Eye (tissue), 1 donor: ENCODE data around the gene PUSL1.
A peak's percentile ranks its signal among the peaks of the same experiment; 100 is the strongest.

ENCODE experiments used
- DNase-seq: peaks from one replicate; pipeline ENCODE4 v3.0.0-alpha.2; 2015

Gene PUSL1

DNA sequence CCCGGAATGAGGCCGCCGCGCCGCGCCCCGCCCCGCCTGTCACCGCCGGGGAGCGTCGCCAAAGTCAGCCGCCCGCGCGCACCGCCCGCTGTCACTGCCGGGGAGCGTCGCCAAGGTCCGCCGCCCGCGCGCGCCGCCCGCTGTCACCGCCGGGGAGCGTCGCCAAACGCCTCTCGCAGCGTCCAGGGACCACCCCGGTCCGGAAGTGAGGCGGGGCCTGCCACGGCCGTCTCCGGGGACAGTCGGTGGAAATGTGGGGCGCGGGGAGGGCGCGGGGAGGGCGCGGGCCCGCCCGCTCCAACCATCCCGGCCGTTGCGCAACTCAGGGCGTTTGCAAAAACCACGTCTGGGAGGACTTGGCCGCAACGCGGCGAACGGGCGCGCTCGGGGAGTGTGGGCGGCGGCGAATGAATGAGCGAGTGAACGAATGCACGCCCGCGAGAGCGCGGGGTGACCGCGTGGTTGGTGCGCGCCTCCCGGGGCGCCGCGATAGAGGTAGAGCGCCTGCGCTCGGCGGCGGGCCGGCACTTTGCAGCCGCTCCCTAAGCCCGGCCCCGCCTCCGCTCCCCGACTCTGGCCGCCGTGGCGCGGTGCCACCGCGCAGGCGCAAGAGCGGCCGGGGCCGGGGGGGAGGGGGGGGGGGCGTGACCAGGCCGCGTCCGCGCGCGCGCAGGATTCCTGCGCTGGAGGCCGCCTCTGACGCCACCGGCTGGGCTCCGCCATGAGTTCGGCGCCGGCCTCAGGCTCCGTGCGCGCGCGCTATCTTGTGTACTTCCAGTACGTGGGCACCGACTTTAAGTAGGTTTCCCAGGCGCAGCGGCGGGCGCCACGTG is at the start of gene PUSL1, which contains the start of gene ACAP3:
Gene PUSL1 (plus strand): TSS at position 675 of the 833 bp plus-strand sequence. CDS start 47 bp downstream, at position 722.
Gene ACAP3 (minus strand): TSS at position 8 of the 833 bp plus-strand sequence. CDS start 115 bp downstream, outside the sequence.
- DNase-seq, result peak; percentile 95

- no peak for DNase-seq
Observed at GRCh38 chr1:1259119-1259488, 49.3 kb upstream of the PUSL1 start.

GRCh38 chr1:1259540-1259939 is 48.9 kb upstream of the PUSL1 start:
- DNase-seq, result no peak

DNA sequence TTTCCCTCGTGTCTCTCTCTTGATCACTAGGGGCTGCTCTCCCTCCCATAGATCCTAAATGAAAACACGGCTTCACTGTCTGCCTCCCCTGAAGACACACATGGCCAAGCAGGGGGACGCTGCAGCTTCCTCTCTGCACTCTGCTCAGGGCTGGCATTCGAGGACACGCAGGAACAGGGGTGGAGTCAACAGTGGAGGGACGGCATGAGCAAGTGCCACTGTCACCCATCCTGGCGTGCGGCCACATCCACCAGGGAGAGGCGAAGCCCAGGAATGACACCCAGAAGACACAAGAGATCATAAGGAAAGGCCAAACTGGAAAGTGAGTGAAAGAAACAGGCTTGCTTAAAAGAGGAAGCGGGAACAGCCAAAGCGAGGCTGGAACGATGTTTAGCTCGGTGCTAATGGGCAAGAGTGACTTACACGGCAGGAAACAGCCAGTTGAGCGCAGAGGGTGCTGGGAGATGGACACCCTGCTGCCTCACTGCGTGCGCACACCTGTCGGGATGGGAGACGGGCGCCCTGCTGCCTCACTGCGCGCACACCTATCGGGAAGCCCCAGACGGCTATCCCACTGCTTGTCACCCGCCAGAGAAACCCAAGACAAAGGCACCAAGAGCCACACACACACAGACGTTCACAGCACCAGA is 48.3 kb upstream of the PUSL1 start:
- DNase-seq, result no peak

DNA sequence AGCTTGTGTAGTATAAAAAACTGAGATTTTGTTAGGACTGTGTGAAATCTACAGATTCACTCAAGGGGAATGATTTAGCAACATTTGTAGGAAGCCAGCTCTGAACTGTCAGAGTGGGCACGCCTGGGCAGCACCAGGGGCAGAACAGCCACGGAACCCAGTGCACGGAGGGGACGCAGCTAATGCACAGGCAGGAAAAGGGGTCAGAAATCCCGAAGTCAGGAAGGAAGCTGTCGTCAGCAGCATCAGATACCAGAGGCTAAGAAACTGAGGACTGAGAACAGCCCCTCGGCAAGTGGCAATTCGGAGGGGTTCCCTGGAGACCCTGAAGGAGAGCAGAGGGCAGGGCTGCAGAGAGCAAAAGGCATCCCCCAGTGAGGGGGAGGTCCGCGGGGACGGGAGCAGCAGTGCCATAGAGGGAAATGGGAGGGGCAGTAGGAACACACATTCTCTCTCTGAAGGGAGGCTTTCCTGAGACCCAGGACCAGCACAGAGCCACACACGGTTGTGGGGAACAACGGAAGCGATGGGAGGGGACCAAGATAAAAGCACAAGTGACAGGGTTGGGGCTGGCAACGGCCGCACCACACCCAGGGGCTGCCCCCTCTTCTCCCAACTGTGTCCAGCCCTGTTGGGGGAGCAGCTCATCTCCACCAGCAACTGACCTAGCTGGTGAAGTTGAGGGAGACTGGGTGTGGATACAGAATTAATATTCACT is 47.4 kb upstream of the PUSL1 start:
- DNase-seq, result no peak

DNA sequence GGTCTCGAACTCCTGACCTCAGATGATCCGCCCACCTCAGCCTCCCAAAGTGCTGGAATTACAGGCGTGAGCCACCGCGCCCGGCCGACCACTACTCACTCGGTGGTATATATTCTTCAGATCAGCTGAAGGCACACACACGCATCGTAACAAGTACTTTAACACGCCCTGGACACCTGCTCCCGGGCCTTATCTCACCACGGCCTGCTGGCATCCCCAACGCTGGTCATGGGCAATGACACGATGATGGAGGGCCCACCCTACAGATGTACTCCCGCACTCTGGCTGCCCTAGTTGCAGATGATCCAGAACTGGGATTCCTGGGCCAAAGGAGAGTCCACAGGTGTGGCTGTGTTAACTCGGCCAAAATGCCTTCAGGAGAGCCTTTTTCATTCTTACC is 46.3 kb upstream of the PUSL1 start:
- DNase-seq, result no peak

DNA sequence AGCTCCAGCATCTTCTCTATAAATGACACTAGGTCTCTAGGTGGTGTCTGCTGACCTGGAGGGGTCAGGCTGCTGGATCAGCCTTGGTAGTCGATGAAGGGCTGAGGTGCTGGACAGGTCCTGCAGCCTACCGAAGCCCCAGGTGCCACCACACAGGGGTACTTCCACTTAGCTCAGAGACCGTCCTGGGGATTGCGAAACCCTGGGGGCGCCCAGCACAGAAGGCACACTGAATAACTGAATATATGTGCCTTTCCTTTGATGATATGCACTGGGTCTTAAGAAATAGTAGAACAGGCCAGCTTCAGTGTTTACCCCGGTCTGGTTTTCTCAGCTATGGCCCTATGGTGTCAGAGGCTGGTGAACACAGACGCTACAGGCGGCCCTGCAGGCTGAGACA is 45.6 kb upstream of the PUSL1 start:
- DNase-seq, result no peak

DNA sequence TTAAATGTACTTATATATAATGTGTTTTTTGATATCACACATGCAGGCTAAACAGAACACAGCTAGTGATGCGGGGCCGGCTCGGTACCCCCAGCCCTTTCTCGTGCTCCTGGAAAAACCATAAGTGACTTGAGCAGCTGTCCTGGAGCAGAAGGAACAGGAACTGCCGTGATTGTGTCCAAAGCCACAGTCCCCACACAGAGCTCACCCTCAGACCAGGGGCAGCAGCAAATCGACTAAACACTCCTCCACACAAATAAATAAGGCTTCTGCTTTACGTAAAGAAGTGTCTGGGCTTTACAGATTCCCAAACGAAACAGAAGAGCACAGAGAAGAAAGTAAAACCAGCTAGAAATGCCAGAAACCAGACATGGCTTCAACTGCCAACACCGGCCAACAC is 44.4 kb upstream of the PUSL1 start:
- DNase-seq, result no peak

GRCh38 chr1:1264868-1265272 is 43.5 kb upstream of the PUSL1 start:
- DNase-seq, result no peak

DNA sequence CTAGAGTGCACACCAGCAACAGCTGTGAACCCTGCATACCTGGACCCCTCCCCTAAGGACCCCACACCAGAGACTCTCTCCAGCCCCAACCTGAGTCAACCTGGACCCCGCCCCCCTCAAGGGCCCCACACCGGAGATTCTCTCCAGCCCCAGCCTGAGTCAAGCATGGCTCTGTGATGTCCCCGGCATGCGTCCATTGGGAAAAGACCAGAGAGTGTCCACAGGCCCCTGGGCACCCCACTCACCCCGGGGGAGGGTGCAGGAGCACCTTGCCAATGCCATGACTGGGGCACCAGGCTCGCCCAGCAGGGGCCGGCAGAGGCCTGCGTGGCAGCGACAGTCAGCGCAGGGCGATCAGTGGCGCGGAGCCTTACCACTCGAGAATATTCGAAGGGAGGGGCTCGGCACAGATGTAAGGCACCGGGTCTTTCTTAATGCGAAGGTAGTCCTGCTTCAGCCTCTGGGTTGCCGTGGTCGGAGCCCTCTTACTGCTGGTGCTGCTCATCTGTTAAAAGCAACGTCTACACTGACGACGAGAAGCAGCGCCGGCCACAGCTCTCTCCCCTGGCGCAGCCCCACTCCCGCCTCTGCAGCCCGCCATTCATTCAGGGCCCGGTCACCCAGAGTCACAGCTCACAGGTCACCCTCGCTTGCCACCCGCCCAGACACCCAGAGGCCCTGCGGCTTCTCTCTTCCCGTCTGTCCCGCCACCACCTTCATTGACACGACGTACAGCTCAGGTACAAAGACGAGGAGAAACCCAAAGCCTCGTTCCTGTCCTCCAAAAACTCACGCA is 40.7 kb upstream of the PUSL1 start:
- DNase-seq, result no peak

DNA sequence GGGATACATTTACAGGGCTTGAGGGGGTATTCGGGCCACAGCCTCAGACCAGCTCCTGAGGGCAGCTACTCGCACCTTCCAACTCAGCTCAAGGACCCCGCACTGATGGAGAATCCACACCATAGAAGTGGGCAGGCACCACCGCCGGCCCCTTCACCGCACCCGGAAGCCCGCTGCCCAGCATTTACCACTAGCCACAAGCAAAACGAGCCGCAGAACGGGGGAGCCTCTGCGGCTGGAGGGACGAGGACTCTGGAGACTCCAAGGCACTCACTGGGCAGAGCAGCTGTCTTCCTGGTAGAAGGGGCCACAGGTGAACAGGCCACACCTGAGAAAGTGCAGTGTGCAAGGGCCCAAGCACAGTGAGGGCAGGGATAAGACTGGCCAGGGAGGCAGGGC is 40.1 kb upstream of the PUSL1 start:
- DNase-seq, result no peak

DNA sequence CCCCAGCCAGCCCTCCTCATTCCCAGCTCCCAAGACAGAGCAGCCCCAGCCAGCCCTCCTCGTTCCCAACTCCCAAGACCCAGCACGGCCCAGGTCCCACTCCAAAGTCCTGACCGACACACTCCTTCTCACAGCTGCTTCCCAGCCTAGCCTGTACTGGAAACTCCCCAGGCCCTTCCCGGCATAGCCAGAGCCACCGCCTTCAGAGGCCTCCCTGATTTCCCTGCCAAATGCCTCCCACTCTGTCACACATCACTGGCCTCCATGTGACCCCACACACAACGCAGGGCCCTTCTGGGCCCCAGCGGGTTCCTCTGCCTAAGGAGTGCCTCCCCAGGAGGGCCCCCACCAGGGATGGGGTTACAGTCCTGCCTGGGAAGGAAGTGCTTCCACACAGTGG is 37.6 kb upstream of the PUSL1 start:
- no peak for DNase-seq

DNA sequence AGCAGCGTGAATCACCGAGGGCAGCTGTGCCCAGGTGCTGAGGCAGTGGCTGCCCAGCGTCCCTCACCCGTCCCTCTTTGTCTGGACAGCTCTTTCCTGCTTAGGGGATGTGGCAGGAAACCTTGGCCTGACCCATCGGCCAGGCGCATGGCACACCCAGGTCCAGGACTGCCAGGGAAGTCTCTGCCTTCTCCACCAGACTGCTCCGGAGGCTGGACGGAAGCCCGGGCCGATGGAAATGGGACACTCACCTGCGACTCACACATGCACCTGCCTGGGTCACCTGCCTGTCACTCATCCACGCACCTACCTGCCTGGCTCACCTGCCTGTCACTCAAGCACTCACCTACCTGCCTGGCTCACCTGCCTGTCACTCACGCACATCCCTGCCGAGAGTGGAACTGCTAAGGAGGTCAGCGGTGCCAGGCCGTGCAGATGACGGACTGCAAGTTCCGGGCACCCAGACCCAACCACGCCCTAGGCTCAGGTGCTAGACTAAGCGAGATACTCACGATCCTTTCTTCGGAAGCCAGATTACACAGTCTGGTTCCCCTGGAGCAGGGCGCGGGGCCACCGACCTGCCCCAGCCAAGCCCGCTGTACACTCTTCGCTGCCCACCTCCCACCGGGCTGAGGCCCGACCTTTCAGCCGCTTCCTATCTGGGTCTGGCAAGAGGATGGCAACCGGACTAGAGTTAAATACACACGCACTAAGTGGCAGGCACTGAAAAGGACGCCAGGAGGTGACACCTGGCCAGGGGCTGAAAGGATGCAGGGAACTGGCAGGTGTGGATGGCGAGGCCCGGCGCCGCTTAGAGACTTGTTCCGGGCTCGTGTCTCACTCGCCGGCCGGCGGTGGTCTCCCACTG is 35.8 kb upstream of the PUSL1 start:
- no peak for DNase-seq

DNA sequence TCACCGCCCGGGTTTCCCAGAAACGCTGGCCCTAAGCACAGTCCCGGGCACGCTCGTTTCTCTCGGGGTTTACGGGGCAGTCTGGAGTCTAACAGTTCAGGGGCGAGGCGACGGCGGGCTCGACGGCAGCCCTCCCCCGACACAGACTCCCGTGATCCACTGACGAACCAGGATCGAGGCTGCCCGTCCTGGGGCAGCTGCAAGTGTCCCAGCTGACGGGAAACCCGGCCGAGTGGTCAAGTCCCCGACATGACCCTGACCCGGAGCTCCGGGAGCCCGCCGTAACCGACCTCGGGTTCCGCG is 35.2 kb upstream of the PUSL1 start:
- DNase-seq, result peak; percentile 13

GRCh38 chr1:1273512-1274298 is 34.7 kb upstream of the PUSL1 start, which contains the start of gene UBE2J2:
Gene UBE2J2 (minus strand): TSS chr1:1273854. CDS start chr1:1267992, 5,862 bp downstream.
- peak; percentile 94 for DNase-seq

- DNase-seq, result no peak
Observed at GRCh38 chr1:1274299-1274930, 34.0 kb upstream of the PUSL1 start.

- DNase-seq, result no peak
Observed at GRCh38 chr1:1274931-1275431, 33.4 kb upstream of the PUSL1 start.

DNA sequence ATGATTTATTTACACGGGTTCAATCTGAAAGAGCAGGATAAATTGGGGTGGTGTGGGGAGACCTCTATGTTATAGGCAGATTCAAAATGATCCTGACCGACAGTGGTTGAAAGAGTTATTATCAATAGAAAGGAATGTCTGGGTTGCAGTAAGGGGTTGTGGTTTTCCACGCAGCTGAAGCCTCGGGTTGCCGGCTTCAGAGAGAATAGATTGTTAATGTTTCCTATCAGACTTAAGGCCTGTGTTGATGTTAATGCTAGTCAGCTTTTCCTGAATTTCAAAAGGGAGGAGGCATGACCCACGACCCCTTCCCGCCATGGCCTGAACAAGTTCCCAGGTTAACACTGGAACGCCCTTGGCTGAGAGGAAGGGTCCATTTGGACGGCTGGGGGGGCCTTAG is 32.6 kb upstream of the PUSL1 start:
- no peak for DNase-seq

GRCh38 chr1:1278620-1279019 is 29.8 kb upstream of the PUSL1 start:
- DNase-seq, result no peak

DNA sequence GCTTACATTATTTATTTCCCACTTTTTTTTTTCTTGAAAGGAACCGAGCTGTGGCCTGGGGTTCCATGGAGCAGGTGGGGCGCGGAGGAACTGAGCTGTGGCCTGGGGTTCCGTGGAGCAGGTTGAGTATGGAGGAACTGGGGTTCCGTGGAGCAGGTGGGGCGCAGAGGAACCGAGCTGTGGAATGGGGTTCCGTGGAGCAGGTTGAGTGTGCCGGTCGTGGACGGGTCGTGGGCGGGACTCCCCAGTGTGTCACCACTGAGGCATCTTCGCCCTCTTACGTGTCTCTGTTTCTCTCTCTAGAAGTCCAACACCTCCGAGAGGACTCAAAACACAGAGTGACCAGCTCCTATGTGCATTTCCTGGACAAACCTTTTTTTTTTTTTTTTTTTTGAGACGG is 29.4 kb upstream of the PUSL1 start:
- DNase-seq, result no peak
